SK-N-SH (cell line): ENCODE measurements around the gene MYO1H. TPM values are rescaled to one million over a fixed set of nuclear protein-coding genes. Genes with fewer than 3 reads are reported as not detected.

Experiments used
- CTCF ChIA-PET: fragments of 300-600, 350-600 bp; formaldehyde crosslinking; extraction: SDS; loops from one replicate; lab custom pipeline; 2021; lab: Yijun Ruan, JAX
- POLR2A ChIA-PET: fragments of 350-600 bp; sonication (Branson Sonifier 250); formaldehyde crosslinking; extraction: SDS; loops from one replicate; lab custom pipeline; 2020; ENCODE audit warnings: antibody characterized with exemption, inconsistent platforms; lab: Yijun Ruan, JAX
- DNase-seq: peaks from one replicate; pipeline ENCODE4 v3.0.0; 2012
- H2AFZ ChIP-seq: fragments of 200-600 bp; sonication (generic); 2 replicates; pipeline ENCODE4 v1.8.1; 2016; ENCODE audit warnings: antibody characterized with exemption, mild to moderate bottlenecking, low read depth
- H3F3A ChIP-seq: fragments of 200-600 bp; sonication (generic); replicated peaks from 2 replicates; pipeline ENCODE3; 2016; ENCODE audit warnings: antibody characterized with exemption, mild to moderate bottlenecking; ENCODE audit not compliant: insufficient read depth
- H3K27ac ChIP-seq, 2 experiments: fragments of 200-500 bp in 1 of 2; fragments of 200-600 bp in 1 of 2; sonication (Bioruptor generic) in 1 of 2; sonication (generic), shearing (Covaris generic) in 1 of 2; 2 replicates each; pipeline versions ENCODE4 v1.5.1 to v1.6.1; 2014 to 2016; ENCODE audit warnings: low read depth in 2 of 2, inconsistent platforms in 1 of 2, low read length in 1 of 2, mild to moderate bottlenecking in 1 of 2, mixed read lengths in 1 of 2
- H3K27me3 ChIP-seq: fragments of 200-600 bp; sonication (generic), shearing (Covaris generic); 2 replicates; pipeline ENCODE4 v1.6.1; 2016; ENCODE audit warnings: mixed run types; ENCODE audit not compliant: insufficient read depth
- H3K36me3 ChIP-seq, 2 experiments: fragments of 200-500 bp in 1 of 2; fragments of 200-600 bp in 1 of 2; sonication (Bioruptor generic) in 1 of 2; sonication (generic) in 1 of 2; replicated peaks in 1 of 2; 2 replicates each; pipeline versions ENCODE3 to v1.5.1; 2014 to 2016; ENCODE audit warnings: low read length in 1 of 2, mild to moderate bottlenecking in 1 of 2; ENCODE audit not compliant: insufficient read depth in 2 of 2, control insufficient read depth in 1 of 2
- H3K4me1 ChIP-seq, 2 experiments: fragments of 200-500 bp in 1 of 2; fragments of 200-600 bp in 1 of 2; sonication (Bioruptor generic) in 1 of 2; sonication (generic), shearing (Covaris generic) in 1 of 2; 2 replicates each; pipeline versions ENCODE4 v1.5.1 to v1.6.1; 2014 to 2016; ENCODE audit warnings: low read depth in 1 of 2, low read length in 1 of 2, mixed run types in 1 of 2; ENCODE audit not compliant: insufficient read depth in 2 of 2, control insufficient read depth in 1 of 2
- H3K4me2 ChIP-seq: fragments of 200-600 bp; sonication (generic), shearing (Covaris generic); 2 replicates; pipeline ENCODE4 v1.6.1; 2017; ENCODE audit warnings: mixed run types
- H3K4me3 ChIP-seq, 2 experiments: fragments of 200-500 bp in 1 of 2; fragments of 200-600 bp in 1 of 2; sonication (Bioruptor generic) in 1 of 2; sonication (generic), shearing (Covaris generic) in 1 of 2; 2 replicates each; pipeline versions ENCODE4 v1.5.1 to v1.8.1; 2014 to 2016; ENCODE audit warnings: low read depth in 2 of 2, inconsistent platforms in 1 of 2, low read length in 1 of 2, mild to moderate bottlenecking in 1 of 2, mixed read lengths in 1 of 2, moderate library complexity in 1 of 2
- H3K79me2 ChIP-seq: fragments of 200-600 bp; sonication (generic); 2 replicates; pipeline ENCODE4 v1.8.1; 2017; ENCODE audit warnings: mild to moderate bottlenecking; ENCODE audit not compliant: insufficient read depth
- H3K9ac ChIP-seq: fragments of 200-600 bp; sonication (generic); 2 replicates; pipeline ENCODE4 v1.6.1; 2017; ENCODE audit warnings: mixed run types
- H3K9me2 ChIP-seq: fragments of 200-600 bp; sonication (generic); 2 replicates; pipeline ENCODE4 v1.6.1; 2017; ENCODE audit warnings: mixed run types
- H3K9me3 ChIP-seq: fragments of 200-600 bp; sonication (generic); 2 replicates; pipeline ENCODE4 v1.6.1; 2017; ENCODE audit warnings: mixed run types, mild to moderate bottlenecking, moderate library complexity
- H4K20me1 ChIP-seq: fragments of 200-600 bp; sonication (generic); 2 replicates; pipeline ENCODE4 v1.6.1; 2017; ENCODE audit warnings: mild to moderate bottlenecking, mixed run types; ENCODE audit not compliant: insufficient read depth
- CTCF ChIP-seq: fragments of 200-600 bp; sonication (generic); IDR thresholded peaks from 2 replicates; pipeline ENCODE4 v1.6.1; 2017; ENCODE audit warnings: antibody characterized with exemption, mild to moderate bottlenecking, moderate library complexity
- ELF1 ChIP-seq: IDR thresholded peaks from 2 replicates; pipeline ENCODE4 v1.4.0; 2012
- EP300 ChIP-seq, 2 experiments: IDR thresholded peaks; 2 replicates each; pipeline versions ENCODE4 v1.4.0 to v1.6.1; 2012; ENCODE audit warnings: borderline replicate concordance in 1 of 2, low read depth in 1 of 2, low read length in 1 of 2
- FOSL2 ChIP-seq: IDR thresholded peaks from 2 replicates; pipeline ENCODE4 v1.4.0; 2012; ENCODE audit warnings: low read depth, mild to moderate bottlenecking, moderate library complexity, borderline replicate concordance
- FOXM1 ChIP-seq: IDR thresholded peaks from 2 replicates; pipeline ENCODE4 v1.4.0; 2012; ENCODE audit warnings: low read depth, mild to moderate bottlenecking
- GABPA ChIP-seq: IDR thresholded peaks from 2 replicates; pipeline ENCODE4 v1.4.0; 2012; ENCODE audit warnings: low read depth, mild to moderate bottlenecking
- GATA2 ChIP-seq: sonication (generic); formaldehyde crosslinking; IDR thresholded peaks from 2 replicates; pipeline ENCODE4 v1.5.0; 2020; ENCODE audit warnings: mild to moderate bottlenecking, missing genetic modification reagents
- IRF3 ChIP-seq: fragments of 150-350 bp; IDR thresholded peaks from 2 replicates; pipeline ENCODE4 v1.6.1; 2016; ENCODE audit warnings: mild to moderate bottlenecking, low read depth, low read length
- MAX ChIP-seq: IDR thresholded peaks from 2 replicates; pipeline ENCODE4 v1.4.0; 2012; ENCODE audit warnings: low read depth
- MXI1 ChIP-seq: IDR thresholded peaks from 2 replicates; pipeline ENCODE4 v1.6.1; 2012; ENCODE audit warnings: mild to moderate bottlenecking, low read depth, low read length, improper control_type of control experiment
- NFIC ChIP-seq: IDR thresholded peaks from 2 replicates; pipeline ENCODE4 v1.4.0; 2012; ENCODE audit warnings: borderline replicate concordance
- NRF1 ChIP-seq: IDR thresholded peaks from 2 replicates; pipeline ENCODE4 v1.6.1; 2012; ENCODE audit warnings: low read depth, mild to moderate bottlenecking, low read length
- POLR2AphosphoS5 ChIP-seq: IDR thresholded peaks from 2 replicates; pipeline ENCODE4 v1.6.1; 2012; ENCODE audit warnings: low read depth, low read length
- RAD21 ChIP-seq: IDR thresholded peaks from 2 replicates; pipeline ENCODE4 v1.6.1; 2012; ENCODE audit warnings: mild to moderate bottlenecking, low read length
- RXRA ChIP-seq: IDR thresholded peaks from 2 replicates; pipeline ENCODE4 v1.4.0; 2012; ENCODE audit warnings: low read depth, mild to moderate bottlenecking, borderline replicate concordance
- SMC3 ChIP-seq: IDR thresholded peaks from 2 replicates; pipeline ENCODE4 v1.6.1; 2012; ENCODE audit warnings: low read depth, low read length, improper control_type of control experiment
- TEAD4 ChIP-seq: IDR thresholded peaks from 2 replicates; pipeline ENCODE4 v1.4.0; 2012; ENCODE audit warnings: mild to moderate bottlenecking, borderline replicate concordance; ENCODE audit not compliant: insufficient read depth
- YY1 ChIP-seq: IDR thresholded peaks from 2 replicates; pipeline ENCODE4 v1.4.0; 2012; ENCODE audit warnings: low read depth, mild to moderate bottlenecking
- ZBTB33 ChIP-seq: IDR thresholded peaks from 2 replicates; pipeline ENCODE4 v1.4.0; 2012; ENCODE audit warnings: low read depth, borderline replicate concordance
- WGBS: methylation state at CpG from one replicate; pipeline ENCODE4 v1.1.6; 2017; ENCODE audit warnings: low lambda C conversion rate; 5-methylcytosine and 5-hydroxymethylcytosine counted together
- polyA plus RNA-seq, 3 experiments: library from polyadenylated mRNA; depleted of rRNA; stranded (reverse); fragments of >200 nt; gene quantifications; 2 replicates each; pipeline ENCODE4 v1.2.3, GENCODE V29; 2012

Gene MYO1H
- polyA plus RNA-seq, 1 of the 3 experiments (the other 2 are of a cell fraction) = not detected

- Histone ChIP-seq H3K9ac (no peak overlapping the region), H3K36me3 (no peaks in the 10 kb centered on the region), H3K4me2 (no peak overlapping the region), H3K4me3 (no peak overlapping the region), H3K9me3 (no peaks in the 10 kb centered on the region), H3K27ac (no peak overlapping the region), H3F3A (no peaks in the 10 kb centered on the region), H3K9me2 (no peaks in the 10 kb centered on the region), H3K4me1 (no peaks in the 10 kb centered on the region; a peak in 1 of 4 replicates), H2AFZ (no peak overlapping the region), H3K27me3 (peaks cover 12% of the 10 kb centered on the region; the same call in 1 of the 2 replicates), H4K20me1 (no peaks in the 10 kb centered on the region), H3K79me2 (no peaks in the 10 kb centered on the region)
- TF ChIP-seq FOXM1 (no peak), EP300 (IDR thresholded peaks at IDR 0.05; ENCODE audit: borderline replicate concordance in 1 of 2, low read depth in 1 of 2, low read length in 1 of 2) (no peak), FOSL2 (no peak), IRF3 (no peak), SMC3 (no peak), NRF1 (no peak), ZBTB33 (no peak), POLR2AphosphoS5 (no peak), MAX (no peak)
- ChIA-PET CTCF (interaction anchor here (1.0 kb wide), 1 partner anchor 33 kb away, joined by 3 read pairs; no protein-coding TSS in a partner anchor), POLR2A (no interaction called here)
- no peak for DNase-seq
- 37% methylated on average over 6 of the region's 6 CpGs for WGBS
Measured at GRCh38 chr12:109352184-109352583, 4.5 kb downstream of the MYO1H start.

- Histone ChIP-seq H3K4me1 (peaks cover 0 to 6% of the 10 kb centered on the region in 2 experiments; a peak in 2 of 4 replicates), H3F3A (no peaks in the 10 kb centered on the region), H3K27ac (no peak overlapping the region), H3K9ac (no peak overlapping the region), H3K79me2 (no peaks in the 10 kb centered on the region), H2AFZ (no peak overlapping the region), H3K27me3 (peaks cover 12% of the 10 kb centered on the region; the same call in 1 of the 2 replicates), H3K9me3 (no peaks in the 10 kb centered on the region), H3K36me3 (no peaks in the 10 kb centered on the region), H3K4me3 (no peak overlapping the region), H3K9me2 (no peaks in the 10 kb centered on the region), H4K20me1 (no peaks in the 10 kb centered on the region), H3K4me2 (no peak overlapping the region)
- ChIA-PET POLR2A (no interaction called here), CTCF (interaction anchor here (0.6 to 1.3 kb wide), 4 partner anchors 29 to 1635 kb away, joined by 3 to 5 read pairs (median 4); partner anchors contain the start of gene ALKBH2)
- no peak for TF ChIP-seq YY1
- TF ChIP-seq MXI1 = no peak
- TF ChIP-seq GATA2 (CRISPR knock-in tag) = no peak
- no peak for TF ChIP-seq MAX
- TF ChIP-seq POLR2AphosphoS5 = no peak
- no peak for TF ChIP-seq ELF1
- no peak for TF ChIP-seq NFIC
- TF ChIP-seq RAD21 = no peak
- TF ChIP-seq IRF3 = no peak
- no peak for TF ChIP-seq CTCF
- no peak for TF ChIP-seq RXRA
- TF ChIP-seq TEAD4 = no peak
- no peak for TF ChIP-seq GABPA
- WGBS = 43% methylated on average over 3 of the region's 3 CpGs
- DNase-seq = no peak
Measured at GRCh38 chr12:109356577-109356976, 8.9 kb downstream of the MYO1H start.
